Thyroid gland (tissue), 4 donors: Measurements from ENCODE around the gene ATP4B. TPM values are rescaled to one million over a fixed set of nuclear protein-coding genes. Genes with fewer than 3 reads are reported as not detected.
"Not testable (repeated sequence)": the region's sequence is repeated elsewhere in the genome, so short reads cannot be mapped to it uniquely, and the experiment has no call there.

Source experiments
- DNase-seq, 2 donors: peaks; one replicate each; pipeline ENCODE4 v3.0.0-alpha.2; 2019
- H3K27ac ChIP-seq, 3 donors: fragments of 200-600 bp; sonication (generic); 1 replicate in 2 of 3; 2 replicates in 1 of 3; pipeline ENCODE4 v1.5.1; 2016 to 2019; ENCODE audit warnings: mild to moderate bottlenecking in 1 of 3, moderate library complexity in 1 of 3
- H3K27me3 ChIP-seq: fragments of 200-600 bp; sonication (generic); one replicate; pipeline ENCODE4 v1.5.1; 2019
- H3K36me3 ChIP-seq, 2 donors: fragments of 200-600 bp; sonication (generic); one replicate each; pipeline ENCODE4 v1.5.1; 2016 to 2019
- H3K4me1 ChIP-seq, 2 donors: fragments of 200-600 bp; sonication (generic); one replicate each; pipeline ENCODE4 v1.5.1; 2017 to 2019
- H3K4me3 ChIP-seq, 3 donors: fragments of 200-600 bp; sonication (generic); replicated peaks in 1 of 3; 1 replicate in 2 of 3; 2 replicates in 1 of 3; pipeline ENCODE4 v1.5.1; 2016; ENCODE audit warnings: mild to moderate bottlenecking in 1 of 3
- H3K9me3 ChIP-seq: fragments of 200-600 bp; sonication (generic); one replicate; pipeline ENCODE4 v1.5.1; 2017
- CTCF ChIP-seq, 6 experiments: fragments of 200-600 bp in 3 of 6; fragments of 450-650 bp in 3 of 6; sonication (generic) in 3 of 6; IDR thresholded peaks; one replicate each; pipeline ENCODE4 v1.5.1; 2016 to 2019; ENCODE audit warnings: antibody characterized with exemption in 6 of 6, mild to moderate bottlenecking in 2 of 6, inconsistent platforms in 1 of 6, moderate library complexity in 1 of 6
- POLR2A ChIP-seq, 2 donors: fragments of 450-650 bp; IDR thresholded peaks; one replicate each; pipeline ENCODE4 v1.6.1; 2017; ENCODE audit warnings: antibody characterized with exemption in 2 of 2, mild to moderate bottlenecking in 2 of 2, moderate library complexity in 1 of 2
- WGBS, 2 donors: methylation state at CpG; one replicate each; pipeline ENCODE4 v1.1.5; 2017; 5-methylcytosine and 5-hydroxymethylcytosine counted together
- intact Hi-C: fragments of 100-400 bp; cut with DNase I; formaldehyde crosslinking; loops from one replicate; pipeline ENCODE4 v1.15.1; 2023
- total RNA-seq, 4 donors: library from RNA; depleted of rRNA; stranded (reverse); fragments of >200 nt; gene quantifications; one replicate each; pipeline ENCODE4 v1.2.3, GENCODE V29; 2016

ATP4B gene
- total RNA-seq, 4 donors from 2014 or later: not detected

GRCh38 chr13:113622791-113623490 lies 35.1 kb downstream of the ATP4B start:
- intact Hi-C loops: no loop called here
- DNase-seq: no peak

GRCh38 chr13:113621986-113622550 lies 35.9 kb downstream of the ATP4B start:
- H3K36me3 ChIP-seq, intact Hi-C loops, H3K27ac ChIP-seq, DNase-seq, H3K27me3 ChIP-seq, H3K4me1 ChIP-seq, H3K9me3 ChIP-seq, H3K4me3 ChIP-seq: not testable (repeated sequence)
- WGBS, 2 donors: 97 to 98% methylated on average over 20 of the region's 20 CpGs

More at GRCh38 chr13:113622791-113623490, 35.1 kb downstream of the ATP4B start:
- WGBS, 2 donors: 91% methylated on average over 29 of the region's 29 CpGs
- no peaks in the 10 kb centered on the region for H3K9me3 ChIP-seq
- H3K27ac ChIP-seq: no peak overlapping the region
- H3K36me3 ChIP-seq: peaks cover 3 to 8% of the 10 kb centered on the region in 2 donors
- H3K27me3 ChIP-seq: no peaks in the 10 kb centered on the region
- no peak for TF ChIP-seq CTCF (IDR thresholded peaks at IDR 0.05)
- no peak for TF ChIP-seq POLR2A (IDR thresholded peaks at IDR 0.05)
- no peak overlapping the region for H3K4me3 ChIP-seq
- H3K4me1 ChIP-seq: no peaks in the 10 kb centered on the region

GRCh38 chr13:113621498-113621897 lies 36.5 kb downstream of the ATP4B start:
- H3K9me3 ChIP-seq, H3K36me3 ChIP-seq, intact Hi-C loops, H3K27ac ChIP-seq, H3K27me3 ChIP-seq, H3K4me3 ChIP-seq: not testable (repeated sequence)
- peak; percentile 30 to 32 for DNase-seq
- peak in 3 of 6 experiments; percentile 14 to 38 (median 21) for TF ChIP-seq CTCF (IDR thresholded peaks at IDR 0.05)
- peaks cover 6 to 11% of the 10 kb centered on the region in 2 donors for H3K4me1 ChIP-seq
- 86 to 96% methylated on average over 13 of the region's 13 CpGs for WGBS, 2 donors

- Histone ChIP-seq H3K9me3 (no peaks in the 10 kb centered on the region), H3K4me1 (peaks cover 10 to 16% of the 10 kb centered on the region in 2 donors), H3K4me3 (no peak overlapping the region), H3K27ac (no peak overlapping the region), H3K27me3 (no peaks in the 10 kb centered on the region), H3K36me3 (peaks cover 3 to 8% of the 10 kb centered on the region in 2 donors)
- 96 to 97% methylated on average over 15 of the region's 15 CpGs for WGBS, 2 donors
- intact Hi-C loops: no loop called here
- TF ChIP-seq CTCF (IDR thresholded peaks at IDR 0.05) (no peak), POLR2A (IDR thresholded peaks at IDR 0.05) (no peak)
- no peak for DNase-seq
Measured at GRCh38 chr13:113621046-113621445, 37.0 kb downstream of the ATP4B start.

GRCh38 chr13:113620036-113620796 lies 37.8 kb downstream of the ATP4B start:
- intact Hi-C loops: no loop called here
- H3K27me3 ChIP-seq: no peaks in the 10 kb centered on the region
- no peaks in the 10 kb centered on the region for H3K9me3 ChIP-seq
- DNase-seq: no peak
- WGBS, 2 donors: 94 to 95% methylated on average over 10 to 11 of the region's 15 CpGs
- H3K27ac ChIP-seq: no peak overlapping the region
- peaks cover 3 to 8% of the 10 kb centered on the region in 2 donors for H3K36me3 ChIP-seq
- H3K4me1 ChIP-seq: peaks cover 10 to 17% of the 10 kb centered on the region in 2 donors
- no peak overlapping the region for H3K4me3 ChIP-seq
- no peak for TF ChIP-seq CTCF (IDR thresholded peaks at IDR 0.05)
